KOPT-K1 (cell line): ENCODE results near the gene MYCT1.
"Not testable (repeated sequence)": the region's sequence is repeated elsewhere in the genome, so short reads cannot be mapped to it uniquely, and the experiment has no call there.

ENCODE experiments used
- H3K27ac ChIP-seq: fragments of 200-600 bp; sonication (generic); 2 replicates; pipeline ENCODE4 v1.5.1; 2016; ENCODE audit warnings: antibody characterized with exemption, mild to moderate bottlenecking, low read depth, low read length; ENCODE audit not compliant: poor library complexity, severe bottlenecking
- H3K36me3 ChIP-seq: fragments of 200-600 bp; sonication (generic); 2 replicates; pipeline ENCODE4 v1.5.1; 2017; ENCODE audit warnings: antibody characterized with exemption, mild to moderate bottlenecking, low read length, moderate library complexity; ENCODE audit not compliant: insufficient read depth
- H3K9me3 ChIP-seq: fragments of 200-600 bp; sonication (generic); 2 replicates; pipeline ENCODE4 v1.5.1; 2017; ENCODE audit warnings: antibody characterized with exemption, low read length, mild to moderate bottlenecking; ENCODE audit not compliant: insufficient read depth, poor library complexity, severe bottlenecking

MYCT1 gene

DNA sequence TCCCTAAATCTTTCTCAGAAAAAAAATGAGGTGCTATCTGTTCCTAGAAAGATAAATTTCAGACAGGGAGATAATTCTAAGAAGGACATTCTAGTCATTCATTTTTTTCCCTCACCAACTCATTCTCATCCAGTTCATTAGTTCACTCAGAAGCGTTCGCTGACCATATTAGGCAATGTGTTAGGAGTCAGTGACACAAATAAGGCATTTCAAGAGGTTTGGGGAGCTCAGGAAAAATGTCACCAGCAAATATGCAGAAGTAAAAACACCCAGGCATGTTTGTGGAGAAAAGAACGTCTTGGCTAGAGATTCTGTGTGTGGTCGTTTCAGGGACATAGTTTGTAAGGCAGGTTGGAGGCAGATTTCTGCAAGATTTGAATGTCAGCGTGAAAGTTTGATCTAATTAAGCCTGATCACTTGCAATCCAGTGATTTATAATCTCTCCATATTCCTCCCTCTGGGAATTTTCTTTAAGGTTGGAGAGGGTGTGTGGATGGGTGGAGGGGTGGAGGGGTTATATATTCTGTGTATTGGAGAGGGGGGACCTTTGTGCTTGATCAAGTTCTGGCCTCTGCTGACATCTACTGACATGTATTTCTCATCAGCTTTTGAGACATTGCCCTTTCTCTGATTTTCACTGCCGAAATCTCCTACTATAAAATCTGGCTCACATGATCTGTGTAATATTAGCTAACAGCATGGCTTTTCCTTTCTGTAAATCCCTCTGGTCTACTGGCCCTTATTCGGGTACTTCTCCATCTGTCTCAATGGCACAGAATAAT lies 3.6 kb downstream of the MYCT1 start:
- Histone ChIP-seq H3K27ac (no peak overlapping the region), H3K36me3 (no peaks in the 10 kb centered on the region), H3K9me3 (no peaks in the 10 kb centered on the region)

DNA sequence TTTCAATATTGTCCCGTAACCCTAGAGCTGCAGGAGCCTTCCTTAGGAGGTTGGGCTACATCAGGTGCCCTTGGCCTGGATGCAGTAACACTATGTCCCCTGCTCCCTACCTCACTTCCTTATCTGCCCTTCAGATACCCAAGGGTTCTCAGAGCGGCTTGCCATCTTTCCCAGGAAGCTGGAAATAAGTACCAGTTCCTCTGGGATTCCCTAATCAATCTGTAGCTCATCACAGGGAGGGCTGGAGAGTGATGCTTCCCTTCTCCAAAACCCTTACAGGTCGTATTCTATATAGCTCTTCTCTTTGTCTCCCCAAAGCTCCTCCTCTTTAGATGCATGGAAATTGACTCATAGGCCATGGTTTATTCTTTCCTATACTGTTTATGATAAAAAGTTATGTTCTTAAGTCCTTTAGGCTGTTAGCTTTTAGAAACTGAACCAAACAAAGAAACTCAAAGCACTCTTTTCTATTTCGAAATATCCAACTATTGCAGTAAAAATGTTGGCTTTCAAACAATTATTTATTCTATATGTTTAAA lies 4.2 kb downstream of the MYCT1 start:
- Histone ChIP-seq H3K27ac (no peak overlapping the region), H3K9me3 (no peaks in the 10 kb centered on the region), H3K36me3 (no peaks in the 10 kb centered on the region)

DNA sequence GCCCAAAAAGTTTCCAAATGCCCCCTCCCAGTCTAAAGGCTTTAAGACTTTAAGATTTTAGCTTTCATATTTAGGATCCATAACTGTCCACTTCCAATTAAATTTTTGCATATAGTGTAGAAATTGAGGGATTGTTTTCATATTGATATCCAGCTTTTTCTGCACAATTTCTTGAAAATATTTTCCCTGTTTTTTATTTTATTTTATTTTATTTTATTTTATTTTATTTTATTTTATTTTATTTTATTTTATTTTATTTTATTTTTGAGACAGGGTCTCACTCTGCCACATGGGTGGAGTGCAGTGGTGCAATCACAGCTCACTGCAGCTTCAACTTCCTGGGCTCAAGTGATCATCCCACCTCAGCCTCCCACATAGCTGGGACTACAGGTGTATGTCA lies 6.1 kb downstream of the MYCT1 start:
- H3K27ac ChIP-seq, H3K36me3 ChIP-seq, H3K9me3 ChIP-seq: not testable (repeated sequence)

- Histone ChIP-seq H3K36me3 (no peaks in the 10 kb centered on the region), H3K9me3 (no peaks in the 10 kb centered on the region)
Measured at GRCh38 chr6:152705327-152705726, 7.6 kb downstream of the MYCT1 start.

GRCh38 chr6:152716322-152716721 lies 18.6 kb downstream of the MYCT1 start:
- Histone ChIP-seq H3K36me3 (no peaks in the 10 kb centered on the region), H3K9me3 (no peaks in the 10 kb centered on the region), H3K27ac (no peak overlapping the region)

More at GRCh38 chr6:152705327-152705726, 7.6 kb downstream of the MYCT1 start:
- H3K27ac ChIP-seq = no peak overlapping the region

GRCh38 chr6:152720974-152721373 lies 23.3 kb downstream of the MYCT1 start:
- Histone ChIP-seq H3K36me3 (no peaks in the 10 kb centered on the region), H3K9me3 (no peaks in the 10 kb centered on the region), H3K27ac (no peak overlapping the region)

GRCh38 chr6:152721956-152722355 lies 24.3 kb downstream of the MYCT1 start:
- H3K36me3 ChIP-seq = no peaks in the 10 kb centered on the region
- no peaks in the 10 kb centered on the region for H3K9me3 ChIP-seq
- H3K27ac ChIP-seq = no peak overlapping the region

DNA sequence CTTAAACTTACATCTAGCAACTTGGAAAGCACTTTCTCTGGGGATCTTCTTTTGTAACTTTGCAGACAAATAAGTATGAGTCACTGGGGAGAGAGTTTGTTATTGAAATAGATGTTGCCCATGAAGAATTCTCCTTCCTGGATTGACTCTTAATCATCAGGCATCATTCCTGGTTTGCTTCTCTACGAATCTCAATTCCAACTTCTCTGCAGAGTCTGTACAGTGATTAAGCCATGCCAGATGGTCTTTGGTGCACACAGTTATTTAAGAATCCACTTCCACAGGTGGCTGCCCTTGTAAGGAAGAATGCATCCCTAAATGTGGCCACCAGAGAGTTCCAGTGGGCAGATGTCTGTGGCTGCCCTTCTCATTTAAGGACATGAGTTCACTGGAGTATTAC lies 25.7 kb downstream of the MYCT1 start:
- no peaks in the 10 kb centered on the region for H3K36me3 ChIP-seq
- H3K27ac ChIP-seq = no peak overlapping the region

DNA sequence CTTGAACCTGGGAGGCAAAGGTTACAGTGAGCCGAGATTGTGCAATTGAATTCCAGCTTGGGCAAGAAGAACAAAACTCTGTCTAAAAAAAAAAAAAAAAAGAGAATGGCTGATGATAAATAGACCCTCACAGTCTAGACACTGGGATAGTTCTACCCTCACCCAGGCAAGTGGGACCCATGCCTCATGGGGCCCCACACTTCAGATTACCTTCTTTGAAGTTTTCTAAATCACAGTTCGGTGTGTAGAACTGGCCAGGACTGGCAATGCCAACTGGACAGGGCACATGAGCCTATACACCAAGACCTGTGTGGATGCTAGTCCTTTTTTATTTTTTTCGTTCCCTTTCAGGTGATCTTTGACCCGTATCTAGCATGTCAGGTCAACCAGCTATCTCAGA lies 28.6 kb downstream of the MYCT1 start:
- H3K36me3 ChIP-seq = no peaks in the 10 kb centered on the region
- no peak overlapping the region for H3K27ac ChIP-seq
- no peaks in the 10 kb centered on the region for H3K9me3 ChIP-seq

More for the DNA sequence above, 25.7 kb downstream of the MYCT1 start:
- no peaks in the 10 kb centered on the region for H3K9me3 ChIP-seq

DNA sequence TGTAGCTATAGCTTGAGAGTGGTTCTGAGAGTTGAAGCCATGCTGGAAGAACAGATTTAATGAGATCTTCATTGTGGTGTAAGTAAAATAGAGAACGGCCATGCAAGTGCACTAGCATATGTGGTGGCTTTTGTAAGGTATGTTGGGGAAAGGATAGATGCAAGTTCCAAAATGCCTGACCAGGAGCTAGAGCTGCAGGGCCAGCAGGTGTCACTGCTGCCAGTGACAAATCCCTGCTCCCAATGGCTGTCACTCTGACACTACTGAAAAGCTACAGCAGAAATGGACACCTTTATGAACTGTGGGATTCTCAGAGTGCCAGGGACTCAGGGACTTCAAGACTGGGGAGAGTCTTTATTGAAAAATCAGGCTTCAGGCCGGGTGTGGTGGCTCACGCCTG lies 29.8 kb downstream of the MYCT1 start:
- H3K9me3 ChIP-seq = no peaks in the 10 kb centered on the region
- no peak overlapping the region for H3K27ac ChIP-seq
- H3K36me3 ChIP-seq = no peaks in the 10 kb centered on the region

DNA sequence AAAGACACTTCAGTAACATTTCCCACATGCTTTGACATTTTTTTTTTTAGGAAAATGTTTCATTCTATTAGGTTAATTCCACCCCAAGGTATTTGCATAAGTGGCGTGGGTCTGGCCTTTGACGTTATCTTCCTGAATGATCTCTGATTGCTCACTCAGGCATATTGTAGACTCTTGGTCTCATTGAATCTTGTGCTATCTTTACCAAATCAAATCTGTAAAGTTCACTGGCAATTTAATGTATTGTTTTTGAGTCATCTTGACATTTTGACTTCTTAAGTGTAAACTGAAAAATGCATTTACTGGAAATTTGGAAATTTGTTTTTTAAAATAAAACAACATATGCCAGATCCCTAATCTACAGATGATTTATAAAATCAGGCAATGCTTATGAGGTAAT lies 36.9 kb downstream of the MYCT1 start:
- H3K9me3 ChIP-seq = no peaks in the 10 kb centered on the region
- H3K36me3 ChIP-seq = no peaks in the 10 kb centered on the region
- no peak overlapping the region for H3K27ac ChIP-seq

DNA sequence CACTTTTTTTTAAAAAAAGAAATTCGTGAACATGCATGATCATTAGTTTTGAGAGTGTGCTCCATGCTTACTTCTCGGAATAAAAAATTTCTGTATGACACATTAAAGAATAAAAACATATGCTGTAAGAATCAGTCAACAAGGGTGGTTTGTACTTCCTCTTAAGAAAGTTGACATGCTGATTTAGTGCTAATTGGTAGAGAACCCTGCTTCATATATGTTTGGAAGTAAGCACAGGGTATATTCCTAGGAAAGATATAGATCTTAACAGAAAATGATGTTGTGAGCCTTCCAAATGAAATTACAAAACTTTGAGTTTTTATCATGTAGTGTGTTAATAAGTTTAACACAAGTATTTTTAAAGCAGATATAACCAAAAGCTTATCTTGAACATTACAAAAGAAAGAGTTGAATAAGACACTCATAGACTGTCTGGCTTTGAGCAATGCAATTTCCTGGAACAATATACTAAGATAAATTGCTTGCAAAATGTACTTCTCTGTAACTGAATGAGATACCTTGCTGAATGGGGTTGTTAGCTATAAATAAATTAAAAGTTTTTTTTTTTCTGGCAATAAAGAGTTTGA lies 39.1 kb downstream of the MYCT1 start:
- Histone ChIP-seq H3K36me3 (no peaks in the 10 kb centered on the region), H3K27ac (no peak overlapping the region), H3K9me3 (no peaks in the 10 kb centered on the region)

GRCh38 chr6:152745509-152746171 lies 47.9 kb downstream of the MYCT1 start:
- Histone ChIP-seq H3K36me3 (no peaks in the 10 kb centered on the region), H3K27ac (no peak overlapping the region), H3K9me3 (no peaks in the 10 kb centered on the region)

GRCh38 chr6:152746172-152746553 lies 48.5 kb downstream of the MYCT1 start:
- Histone ChIP-seq H3K36me3 (no peaks in the 10 kb centered on the region), H3K9me3 (no peaks in the 10 kb centered on the region), H3K27ac (no peak overlapping the region)

DNA sequence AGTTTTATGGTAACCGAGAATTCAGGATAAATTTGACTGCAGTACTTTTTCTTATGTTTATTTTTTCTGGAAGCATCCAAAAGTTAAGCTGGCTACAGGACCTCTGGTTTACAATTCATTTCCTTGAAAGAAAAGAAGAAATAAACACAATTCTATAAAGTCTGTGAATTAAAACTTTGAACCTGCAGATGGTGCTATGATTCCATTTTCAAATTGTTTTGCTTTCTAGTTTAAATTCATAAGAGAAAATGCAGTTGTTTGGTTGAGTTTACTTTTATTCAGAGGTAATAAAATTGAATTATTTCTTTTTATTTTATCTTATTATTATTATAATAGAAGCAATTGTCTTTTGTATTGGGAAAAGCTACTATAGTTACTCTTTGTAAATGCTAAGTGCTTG lies 51.1 kb downstream of the MYCT1 start:
- no peak overlapping the region for H3K27ac ChIP-seq
- no peaks in the 10 kb centered on the region for H3K36me3 ChIP-seq
- no peaks in the 10 kb centered on the region for H3K9me3 ChIP-seq
